Small intestine (tissue), 7 donors: ENCODE results near the gene BEX1. TPM values are rescaled to one million over a fixed set of nuclear protein-coding genes. Genes with fewer than 3 reads are reported as not detected.

Experiments used
- DNase-seq, 2 donors: peaks; one replicate each; pipeline versions ENCODE4 v3.0.0 to v3.0.0-alpha.2; 2013
- FAIRE-seq: peaks from 2 replicates; lab custom pipeline; 2012; peaks lifted over from hg19 to GRCh38; lab: Jason Lieb, UNC
- H3K27ac ChIP-seq, 3 donors: one replicate each; pipeline ENCODE4 v1.5.1; 2013; ENCODE audit warnings: low read length in 2 of 3, mild to moderate bottlenecking in 2 of 3, control low read depth in 1 of 3, inconsistent platforms in 1 of 3, low read depth in 1 of 3, moderate library complexity in 1 of 3
- H3K27me3 ChIP-seq, 3 donors: one replicate each; pipeline ENCODE4 v1.6.1; 2013; ENCODE audit warnings: low read length in 3 of 3, inconsistent platforms in 1 of 3; ENCODE audit not compliant: control insufficient read depth in 3 of 3, insufficient read depth in 3 of 3
- H3K36me3 ChIP-seq, 3 donors: one replicate each; pipeline ENCODE4 v1.6.1; 2013; ENCODE audit warnings: low read length in 3 of 3, inconsistent platforms in 1 of 3, low read depth in 1 of 3, mild to moderate bottlenecking in 1 of 3, moderate library complexity in 1 of 3; ENCODE audit not compliant: control insufficient read depth in 3 of 3, insufficient read depth in 2 of 3
- H3K4me1 ChIP-seq, 3 donors: one replicate each; pipeline ENCODE4 v1.6.1; 2013; ENCODE audit warnings: low read length in 2 of 3, inconsistent platforms in 1 of 3, low read depth in 1 of 3, mild to moderate bottlenecking in 1 of 3, moderate library complexity in 1 of 3; ENCODE audit not compliant: control insufficient read depth in 3 of 3, insufficient read depth in 2 of 3
- H3K4me3 ChIP-seq, 3 donors: one replicate each; pipeline ENCODE4 v1.5.1; 2013; ENCODE audit warnings: low read length in 3 of 3, control low read depth in 1 of 3, inconsistent platforms in 1 of 3, low read depth in 1 of 3, mild to moderate bottlenecking in 1 of 3, moderate library complexity in 1 of 3
- H3K9me3 ChIP-seq, 2 donors: one replicate each; pipeline ENCODE4 v1.6.1; 2013; ENCODE audit warnings: low read depth in 1 of 2, low read length in 1 of 2; ENCODE audit not compliant: control insufficient read depth in 2 of 2, insufficient read depth in 1 of 2
- WGBS, 3 donors: extraction: QIAGEN DNeasy Blood & Tissue Kit; methylation state at CpG; one replicate each; pipeline ENCODE4 v1.1.7; 2013; 5-methylcytosine and 5-hydroxymethylcytosine counted together
- polyA plus RNA-seq, 4 donors: library from polyadenylated mRNA; stranded (reverse) in 3 of 4; unstranded in 1 of 4; fragments of 200-250 nt in 3 of 4; fragments of 120-200 nt in 1 of 4; gene quantifications; one replicate each; pipeline versions ENCODE4 v1.2.1 to v1.2.3, GENCODE V29; 2013
- donor health status: healthy with polysubstance abuse.
- donor health status: control.
- donor health status: control.
- donor health status: Bipolar disorder and iron deficiency.
- donor health status: healthy.

The BEX1 gene
- polyA plus RNA-seq, 4 donors, result 1.9 to 30.8 (median 22.9) TPM; not detected in 1

- Histone ChIP-seq H3K27me3 (no peaks in the 10 kb centered on the region), H3K9me3 (no peaks in the 10 kb centered on the region), H3K4me3 (no peak overlapping the region), H3K4me1 (no peaks in the 10 kb centered on the region), H3K27ac (no peak overlapping the region), H3K36me3 (no peaks in the 10 kb centered on the region)
- FAIRE-seq, result no peak
- no peak for DNase-seq
- 85 to 93% (median 87%) methylated on average over 4 of the region's 4 CpGs for WGBS, 3 donors
These were observed 36.5 kb upstream of the BEX1 start for GRCh38 chrX:103100484-103100883.

- 74 to 86% (median 78%) methylated on average over 4 of the region's 4 CpGs for WGBS, 3 donors
- Histone ChIP-seq H3K9me3 (no peaks in the 10 kb centered on the region), H3K36me3 (no peaks in the 10 kb centered on the region), H3K27me3 (no peaks in the 10 kb centered on the region), H3K4me1 (no peaks in the 10 kb centered on the region), H3K27ac (no peak overlapping the region), H3K4me3 (no peak overlapping the region)
- no peak for FAIRE-seq
- no peak for DNase-seq
These were observed 35.7 kb upstream of the BEX1 start for GRCh38 chrX:103099691-103100090.

GRCh38 chrX:103098488-103098887 is 34.5 kb upstream of the BEX1 start:
- FAIRE-seq, result no peak
- Histone ChIP-seq H3K27ac (no peak overlapping the region), H3K36me3 (no peaks in the 10 kb centered on the region), H3K27me3 (no peaks in the 10 kb centered on the region), H3K4me3 (no peak overlapping the region), H3K9me3 (no peaks in the 10 kb centered on the region), H3K4me1 (no peaks in the 10 kb centered on the region)
- no peak for DNase-seq
- 71 to 96% (median 75%) methylated on average over 2 of the region's 2 CpGs for WGBS, 3 donors

- Histone ChIP-seq H3K27ac (no peak within 1 kb of the TSS), H3K36me3 (no peaks in the 10 kb centered on the region), H3K27me3 (peaks cover 0 to 1% (median 0%) of the 10 kb centered on the region in 3 donors), H3K4me1 (no peaks in the 10 kb centered on the region), H3K9me3 (no peaks in the 10 kb centered on the region), H3K4me3 (no peak within 1 kb of the TSS)
- 59 to 75% (median 67%) methylated on average over 5 of the region's 5 CpGs for WGBS, 3 donors
- FAIRE-seq (no peak), DNase-seq (no peak)
These were observed 29.0 kb upstream of the BEX1 start, which contains the start of gene NXF3 for GRCh38 chrX:103092942-103093341. Gene NXF3 (minus strand): TSS chrX:103093143. CDS start chrX:103093023, 120 bp downstream.

- no peak for FAIRE-seq
- 39 to 83% (median 80%) methylated on average over 6 of the region's 6 CpGs for WGBS, 3 donors
- H3K4me3 ChIP-seq, result no peak overlapping the region
- no peak overlapping the region for H3K27ac ChIP-seq
- H3K9me3 ChIP-seq, result no peaks in the 10 kb centered on the region
- no peak for DNase-seq
- H3K36me3 ChIP-seq, result no peaks in the 10 kb centered on the region
- no peaks in the 10 kb centered on the region for H3K4me1 ChIP-seq
- no peaks in the 10 kb centered on the region for H3K27me3 ChIP-seq
These were observed 17.1 kb upstream of the BEX1 start for GRCh38 chrX:103081051-103081450.

GRCh38 chrX:103073467-103073866 is 9.5 kb upstream of the BEX1 start:
- no peak for FAIRE-seq
- no peaks in the 10 kb centered on the region for H3K4me1 ChIP-seq
- H3K36me3 ChIP-seq, result no peaks in the 10 kb centered on the region
- H3K27ac ChIP-seq, result no peak overlapping the region
- no peak for DNase-seq
- no peak overlapping the region for H3K4me3 ChIP-seq
- H3K27me3 ChIP-seq, result peaks cover 0 to 3% (median 0%) of the 10 kb centered on the region in 3 donors
- no peaks in the 10 kb centered on the region for H3K9me3 ChIP-seq
- WGBS, 3 donors, result 38 to 59% (median 53%) methylated on average over 5 of the region's 5 CpGs

- no peaks in the 10 kb centered on the region for H3K27me3 ChIP-seq
- no peak overlapping the region for H3K27ac ChIP-seq
- DNase-seq (no peak), FAIRE-seq (no peak)
- H3K36me3 ChIP-seq, result no peaks in the 10 kb centered on the region
- H3K4me1 ChIP-seq, result no peaks in the 10 kb centered on the region
- WGBS, 3 donors, result 65 to 70% (median 70%) methylated on average over 1 of the region's 1 CpG
- H3K9me3 ChIP-seq, result no peaks in the 10 kb centered on the region
- H3K4me3 ChIP-seq, result no peak overlapping the region
These were observed 2.6 kb upstream of the BEX1 start for GRCh38 chrX:103066606-103067005.

- DNase-seq (peak in 1 of 2 donors; percentile 39), FAIRE-seq (no peak)
- 2 to 31% (median 16%) methylated on average over 17 to 26 of the region's 34 CpGs for WGBS, 3 donors
- H3K27me3 ChIP-seq, result no peaks in the 10 kb centered on the region
- peak overlapping the region in 1 of 3 donors; percentile 71 for H3K27ac ChIP-seq
- H3K4me3 ChIP-seq, result peak overlapping the region in 1 of 3 donors; percentile 50
- H3K9me3 ChIP-seq, result no peaks in the 10 kb centered on the region
- no peaks in the 10 kb centered on the region for H3K4me1 ChIP-seq
- H3K36me3 ChIP-seq, result no peaks in the 10 kb centered on the region
These were observed 653 bp downstream of the BEX1 start for GRCh38 chrX:103063191-103063845.

- no peak overlapping the region for H3K27ac ChIP-seq
- WGBS, 3 donors, result 74 to 83% (median 75%) methylated on average over 3 of the region's 3 CpGs
- no peaks in the 10 kb centered on the region for H3K9me3 ChIP-seq
- FAIRE-seq, result no peak
- H3K27me3 ChIP-seq, result no peaks in the 10 kb centered on the region
- H3K36me3 ChIP-seq, result no peaks in the 10 kb centered on the region
- no peak overlapping the region for H3K4me3 ChIP-seq
- no peaks in the 10 kb centered on the region for H3K4me1 ChIP-seq
- DNase-seq, result no peak
These were observed 2.5 kb downstream of the BEX1 start for GRCh38 chrX:103061486-103061885.
